Lung (tissue), 12 donors: Measurements from ENCODE around the gene WDR45. TPM values are rescaled to one million over a fixed set of nuclear protein-coding genes. Genes with fewer than 3 reads are reported as not detected.

Source experiments
- ATAC-seq: fragments of 200-7000 bp; cut with Tn5 transposase; one replicate; pipeline ENCODE4 v1.9.1; 2020; ENCODE audit warnings: moderate number of reproducible peaks; ENCODE audit not compliant: insufficient read depth, low FRiP score
- DNase-seq, 3 donors: peaks; one replicate each; pipeline ENCODE4 v3.0.0-alpha.2; 2013 to 2017
- H3K27ac ChIP-seq, 2 donors: one replicate each; pipeline ENCODE4 v1.5.1; 2013; ENCODE audit warnings: mild to moderate bottlenecking in 2 of 2, moderate library complexity in 2 of 2, control low read depth in 1 of 2, inconsistent platforms in 1 of 2, low read depth in 1 of 2, low read length in 1 of 2
- H3K27me3 ChIP-seq, 3 donors: one replicate each; pipeline ENCODE4 v1.5.1; 2013; ENCODE audit warnings: low read length in 2 of 3; ENCODE audit not compliant: control insufficient read depth in 3 of 3, insufficient read depth in 3 of 3
- H3K36me3 ChIP-seq, 4 donors: one replicate each; pipeline ENCODE4 v1.5.1; 2013; ENCODE audit warnings: low read length in 4 of 4, mild to moderate bottlenecking in 1 of 4, moderate library complexity in 1 of 4; ENCODE audit not compliant: control insufficient read depth in 4 of 4, insufficient read depth in 4 of 4
- H3K4me1 ChIP-seq, 5 donors: one replicate each; pipeline ENCODE4 v1.5.1; 2013; ENCODE audit warnings: low read length in 5 of 5, mild to moderate bottlenecking in 2 of 5, moderate library complexity in 1 of 5; ENCODE audit not compliant: control insufficient read depth in 5 of 5, insufficient read depth in 5 of 5
- H3K4me3 ChIP-seq: one replicate; pipeline ENCODE4 v1.5.1; 2013; ENCODE audit warnings: mild to moderate bottlenecking, control low read depth, moderate library complexity
- H3K9ac ChIP-seq, 2 donors: one replicate each; pipeline ENCODE4 v1.5.1; 2013; ENCODE audit warnings: low read length in 2 of 2, control low read depth in 1 of 2; ENCODE audit not compliant: insufficient read depth in 1 of 2
- H3K9me3 ChIP-seq, 4 donors: one replicate each; pipeline ENCODE4 v1.5.1; 2013; ENCODE audit warnings: low read length in 3 of 4, mild to moderate bottlenecking in 1 of 4, moderate library complexity in 1 of 4; ENCODE audit not compliant: control insufficient read depth in 4 of 4, insufficient read depth in 3 of 4
- CTCF ChIP-seq: IDR thresholded peaks from 2 replicates; pipeline ENCODE4 v1.5.1; 2012; ENCODE audit warnings: mild to moderate bottlenecking; ENCODE audit errors: control extremely low read depth, extremely low read depth
- WGBS, 2 donors: extraction: QIAGEN DNeasy Blood & Tissue Kit; methylation state at CpG; one replicate each; pipeline ENCODE4 v1.1.7; 2013; 5-methylcytosine and 5-hydroxymethylcytosine counted together
- polyA plus RNA-seq, 2 donors: library from polyadenylated mRNA; stranded (reverse); fragments of 200-250 nt; gene quantifications; one replicate each; pipeline ENCODE4 v1.2.1, GENCODE V29; 2013
- total RNA-seq, 2 donors: library from RNA; depleted of rRNA in 1 of 2; stranded (reverse); fragments of >200 nt in 1 of 2; gene quantifications; one replicate each; pipeline ENCODE4 v1.2.1, GENCODE V29; 2014 to 2021
- donor health status: control.
- donor health status: control.
- donor health status: Bipolar disorder and iron deficiency.
- donor health status: healthy.
- donor health status: DM: yes; HTN: yes; CAD: no.

The WDR45 gene
- total and polyA plus RNA-seq, 4 donors, result 48.1 to 71.4 (median 64.3) TPM

DNA sequence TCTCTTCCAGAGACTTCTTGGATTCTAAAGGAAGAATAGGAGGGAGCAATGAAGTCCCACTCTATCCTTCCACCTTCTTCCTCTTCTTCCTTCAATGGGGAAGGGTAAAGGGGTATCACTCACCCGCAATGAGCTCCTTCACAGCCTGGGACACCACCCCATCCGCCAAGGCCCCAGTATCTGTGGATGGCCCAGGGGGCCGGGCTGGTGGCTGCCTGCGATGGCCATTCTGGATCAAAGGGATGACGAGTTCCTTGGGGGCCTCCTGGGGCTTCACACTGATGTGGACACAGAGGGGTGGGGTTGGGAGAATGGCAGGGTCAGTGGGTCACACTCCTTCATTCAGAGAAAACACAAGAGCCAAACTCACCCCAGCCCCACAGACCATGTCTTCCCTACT is 42.8 kb upstream of the WDR45 start:
- H3K4me3 ChIP-seq, result no peak overlapping the region
- ATAC-seq, result no peak
- TF ChIP-seq CTCF, result no peak
- H3K36me3 ChIP-seq, result peaks cover 0 to 4% (median 2%) of the 10 kb centered on the region in 4 donors
- 79 to 88% methylated on average over 4 to 5 of the region's 5 CpGs for WGBS, 2 donors
- H3K4me1 ChIP-seq, result no peaks in the 10 kb centered on the region
- DNase-seq, result no peak
- H3K9me3 ChIP-seq, result peaks cover 0 to 8% (median 0%) of the 10 kb centered on the region in 4 donors
- no peaks in the 10 kb centered on the region for H3K27me3 ChIP-seq
- peak overlapping the region in 1 of 2 donors; percentile 92 for H3K9ac ChIP-seq
- H3K27ac ChIP-seq, result no peak overlapping the region

DNA sequence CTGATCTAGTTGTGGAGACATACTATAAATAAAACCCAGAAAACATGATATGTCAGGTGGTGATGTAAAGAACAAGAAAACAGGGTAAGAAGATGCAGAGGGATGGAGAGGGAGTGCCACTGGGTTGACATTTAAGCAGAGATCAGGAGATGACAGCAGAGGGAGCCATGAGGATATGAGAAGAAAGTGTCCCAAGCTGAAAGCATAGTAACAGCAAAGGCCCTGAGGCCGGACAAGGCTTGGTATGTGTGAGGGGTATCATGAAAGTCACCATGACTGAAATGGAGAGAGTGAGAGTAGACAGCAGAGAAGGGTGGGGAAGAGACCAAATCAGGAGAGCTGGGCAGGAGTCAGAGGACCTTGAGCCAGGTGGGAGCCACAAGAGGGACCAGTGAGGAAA is 40.4 kb upstream of the WDR45 start:
- no peak overlapping the region for H3K4me3 ChIP-seq
- TF ChIP-seq CTCF, result no peak
- no peak for DNase-seq
- ATAC-seq, result no peak
- H3K27me3 ChIP-seq, result no peaks in the 10 kb centered on the region
- no peaks in the 10 kb centered on the region for H3K4me1 ChIP-seq
- 85 to 86% methylated on average over 1 of the region's 1 CpG for WGBS, 2 donors
- H3K9me3 ChIP-seq, result peaks cover 0 to 8% (median 0%) of the 10 kb centered on the region in 4 donors
- no peak overlapping the region for H3K27ac ChIP-seq
- peaks cover 0 to 11% (median 5%) of the 10 kb centered on the region in 4 donors for H3K36me3 ChIP-seq
- H3K9ac ChIP-seq, result no peak overlapping the region

DNA sequence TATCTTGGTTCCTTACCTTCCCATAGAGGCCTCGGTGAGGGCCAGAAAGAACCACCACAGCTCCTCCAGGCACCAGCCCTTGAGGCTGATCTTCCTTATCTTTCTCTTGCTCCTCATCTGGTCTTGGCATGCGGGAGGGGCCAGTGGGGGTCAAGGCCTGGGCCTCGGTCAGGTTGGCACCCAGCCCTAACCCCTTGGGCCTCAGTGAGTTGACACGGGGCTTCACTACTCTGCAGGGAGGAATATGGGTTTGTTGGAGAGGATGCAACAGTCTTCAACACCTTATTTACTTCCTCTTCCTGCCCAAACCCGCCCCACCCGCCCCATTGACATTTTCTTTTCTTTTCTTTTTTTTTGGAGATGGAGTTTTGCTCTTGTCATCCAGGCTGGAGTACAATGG is 37.9 kb upstream of the WDR45 start:
- 63 to 66% methylated on average over 3 to 6 of the region's 6 CpGs for WGBS, 2 donors
- no peak for ATAC-seq
- H3K27ac ChIP-seq, result no peak overlapping the region
- H3K9me3 ChIP-seq, result peaks cover 0 to under 1% (median 0%) of the 10 kb centered on the region in 4 donors
- H3K4me3 ChIP-seq, result no peak overlapping the region
- TF ChIP-seq CTCF, result no peak
- peaks cover 2 to 16% (median 12%) of the 10 kb centered on the region in 4 donors for H3K36me3 ChIP-seq
- no peak for DNase-seq
- H3K9ac ChIP-seq, result no peak overlapping the region
- H3K4me1 ChIP-seq, result no peaks in the 10 kb centered on the region
- H3K27me3 ChIP-seq, result no peaks in the 10 kb centered on the region

- Histone ChIP-seq H3K4me1 (no peaks in the 10 kb centered on the region), H3K36me3 (peaks cover 2 to 24% (median 12%) of the 10 kb centered on the region in 4 donors), H3K27me3 (no peaks in the 10 kb centered on the region), H3K27ac (no peak overlapping the region), H3K9ac (no peak overlapping the region), H3K9me3 (peaks cover 0 to 2% (median 0%) of the 10 kb centered on the region in 4 donors), H3K4me3 (no peak overlapping the region)
- TF ChIP-seq CTCF, result no peak
- DNase-seq, result no peak
- 80 to 92% methylated on average over 5 of the region's 5 CpGs for WGBS, 2 donors
- no peak for ATAC-seq
Measured at GRCh38 chrX:49116716-49117115, 37.0 kb upstream of the WDR45 start.
